GM23248 (cell line): Measurements from ENCODE around the gene DCAF7. TPM values are rescaled to one million over a fixed set of nuclear protein-coding genes. Genes with fewer than 3 reads are reported as not detected.
A peak's percentile ranks its signal among the peaks of the same experiment; 100 is the strongest.

ENCODE experiments used
- DNase-seq: peaks from one replicate; pipeline ENCODE4 v3.0.0-alpha.2; 2015
- H2AFZ ChIP-seq: fragments of 200-600 bp; sonication (generic); 2 replicates; pipeline ENCODE4 v1.6.1; 2016; ENCODE audit warnings: antibody characterized with exemption
- H3F3A ChIP-seq: fragments of 200-600 bp; sonication (generic); 2 replicates; pipeline ENCODE4 v1.6.1; 2016; ENCODE audit warnings: mild to moderate bottlenecking, antibody characterized with exemption, mixed run types; ENCODE audit not compliant: insufficient read depth
- H3K27ac ChIP-seq: fragments of 200-600 bp; sonication (generic); 2 replicates; pipeline ENCODE4 v1.5.1; 2016; ENCODE audit warnings: mild to moderate bottlenecking
- H3K27me3 ChIP-seq: fragments of 200-600 bp; sonication (generic); replicated peaks from 2 replicates; pipeline ENCODE4 v1.6.1; 2016; ENCODE audit warnings: mild to moderate bottlenecking; ENCODE audit not compliant: insufficient read depth
- H3K36me3 ChIP-seq: fragments of 200-600 bp; sonication (generic); 2 replicates; pipeline ENCODE4 v1.6.1; 2016; ENCODE audit warnings: low read depth, mild to moderate bottlenecking
- H3K4me1 ChIP-seq: fragments of 200-600 bp; sonication (generic); 2 replicates; pipeline ENCODE4 v1.6.1; 2016; ENCODE audit warnings: mild to moderate bottlenecking; ENCODE audit not compliant: insufficient read depth
- H3K4me2 ChIP-seq: fragments of 200-600 bp; sonication (generic); one replicate; pipeline ENCODE4 v1.6.1; 2016; ENCODE audit warnings: mild to moderate bottlenecking; ENCODE audit not compliant: unreplicated experiment
- H3K4me3 ChIP-seq: fragments of 200-600 bp; sonication (generic); 2 replicates; pipeline ENCODE4 v1.5.1; 2016; ENCODE audit warnings: mild to moderate bottlenecking
- H3K79me2 ChIP-seq: fragments of 200-600 bp; sonication (generic); 2 replicates; pipeline ENCODE4 v1.6.1; 2016; ENCODE audit warnings: mild to moderate bottlenecking; ENCODE audit not compliant: insufficient read depth
- H3K9ac ChIP-seq: fragments of 200-600 bp; sonication (generic); 2 replicates; pipeline ENCODE4 v1.6.1; 2016; ENCODE audit warnings: mild to moderate bottlenecking
- H3K9me2 ChIP-seq: fragments of 200-600 bp; sonication (generic); 2 replicates; pipeline ENCODE4 v1.6.1; 2016; ENCODE audit warnings: mixed run types, mild to moderate bottlenecking, moderate library complexity; ENCODE audit not compliant: insufficient read depth
- H3K9me3 ChIP-seq: fragments of 200-600 bp; sonication (generic); one replicate; pipeline ENCODE4 v1.6.1; 2017; ENCODE audit warnings: low read depth
- H4K20me1 ChIP-seq: fragments of 200-600 bp; sonication (generic); 2 replicates; pipeline ENCODE4 v1.6.0; 2016; ENCODE audit not compliant: insufficient read depth
- EZH2 ChIP-seq: fragments of 200-600 bp; sonication (generic); IDR thresholded peaks from 2 replicates; pipeline ENCODE4 v1.6.1; 2018; ENCODE audit warnings: antibody characterized with exemption, mild to moderate bottlenecking; ENCODE audit not compliant: insufficient read depth, poor library complexity, severe bottlenecking
- EZH2phosphoT487 ChIP-seq: fragments of 200-600 bp; sonication (generic); IDR thresholded peaks from 2 replicates; pipeline ENCODE4 v1.6.1; 2018; ENCODE audit warnings: antibody characterized with exemption, moderate library complexity, mild to moderate bottlenecking, low read depth; ENCODE audit not compliant: insufficient read depth
- WGBS, 2 experiments: methylation state at CpG; one replicate each; pipeline ENCODE4 v1.1.6; 2015 to 2017; ENCODE audit warnings: low lambda C conversion rate in 2 of 2, low coverage in 1 of 2; ENCODE audit errors: missing lambda C conversion rate in 2 of 2; 5-methylcytosine and 5-hydroxymethylcytosine counted together
- in situ Hi-C: fragments of 300-500 bp; cut with MboI; formaldehyde crosslinking; loops from 2 replicates; pipeline ENCODE4 v1.15.0; 2020
- polyA plus RNA-seq: library from polyadenylated mRNA; unstranded; fragments of >200 nt; fragmentation: Nextera tagmentation; extraction: Ambion mirVana; gene quantifications from 2 replicates; pipeline ENCODE4 v1.2.1, GENCODE V29; 2016
- total RNA-seq: library from RNA; depleted of rRNA; stranded (reverse); fragments of >200 nt; shearing (Covaris generic); gene quantifications from 2 replicates; pipeline ENCODE4 v1.2.3, GENCODE V29; 2014

DCAF7 gene
- total and polyA plus RNA-seq, 2 experiments from 2014 or later = 21.2 to 38.2 TPM

DNA sequence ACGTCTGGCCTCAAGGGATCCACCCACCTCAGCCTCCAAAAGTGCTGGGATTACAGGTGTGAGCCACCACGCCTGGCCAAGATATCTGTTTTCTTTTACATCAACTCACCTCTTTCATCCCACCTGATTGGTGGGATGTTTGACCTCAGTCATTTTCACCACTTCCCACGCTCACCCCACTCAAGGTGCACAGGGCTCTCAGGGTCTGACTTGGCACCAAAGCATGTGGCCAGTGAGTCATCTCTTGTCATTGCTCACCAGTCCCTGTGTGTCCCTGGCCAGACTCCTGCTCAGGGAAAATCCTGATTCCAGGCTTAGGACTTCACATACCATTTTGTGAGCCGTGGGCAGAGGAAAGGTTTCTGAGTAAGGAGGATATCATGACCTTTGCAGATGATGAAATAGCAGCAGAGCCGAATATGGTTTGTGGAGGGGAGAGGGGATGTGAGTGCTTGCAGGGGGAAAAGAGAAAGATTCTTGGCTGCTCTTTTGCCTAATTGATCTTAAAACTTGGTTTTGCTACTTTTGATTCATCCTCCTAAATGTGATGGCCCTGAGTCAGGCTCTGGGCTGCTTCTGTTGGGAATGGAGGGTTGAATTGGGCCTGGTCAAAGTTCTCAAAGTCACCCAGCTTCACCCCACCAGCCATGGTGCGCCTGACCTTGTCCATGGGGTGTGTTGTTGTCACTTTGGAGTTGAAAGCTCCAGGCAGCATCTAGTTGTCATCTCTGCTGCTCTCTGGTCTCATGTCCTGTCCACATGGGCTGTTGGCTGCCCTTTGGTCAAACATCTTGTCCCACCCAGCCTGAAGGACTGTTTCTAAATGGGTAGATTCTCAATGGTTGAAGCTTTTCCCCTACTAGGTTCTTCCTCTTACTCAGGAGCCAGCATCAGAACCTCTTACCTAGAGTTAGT lies 33.1 kb upstream of the DCAF7 start:
- no peaks in the 10 kb centered on the region; the same call in 1 of the 2 replicates for H3K9me2 ChIP-seq
- no peaks in the 10 kb centered on the region for H3K36me3 ChIP-seq
- H3K9ac ChIP-seq = no peak overlapping the region
- no peak overlapping the region for H3K4me3 ChIP-seq
- no peaks in the 10 kb centered on the region for H3K9me3 ChIP-seq
- H3K27me3 ChIP-seq = 0 out of 2 replicates have a peak, but pooled peaks cover 4% of the 10 kb centered on the region
- peaks cover 17% of the 10 kb centered on the region for H3F3A ChIP-seq
- H4K20me1 ChIP-seq = no peaks in the 10 kb centered on the region
- no peaks in the 10 kb centered on the region for H3K79me2 ChIP-seq
- no peak for TF ChIP-seq EZH2phosphoT487
- no peak for TF ChIP-seq EZH2
- in situ Hi-C loops = no loop called here
- H3K27ac ChIP-seq = no peak overlapping the region
- peak overlapping the region; percentile 0 for H3K4me2 ChIP-seq
- DNase-seq = peak; percentile 80
- H2AFZ ChIP-seq = no peak overlapping the region
- H3K4me1 ChIP-seq = peaks cover 11% of the 10 kb centered on the region
- WGBS, 2 experiments = 25 to 27% methylated on average over 6 of the region's 6 CpGs

DNA sequence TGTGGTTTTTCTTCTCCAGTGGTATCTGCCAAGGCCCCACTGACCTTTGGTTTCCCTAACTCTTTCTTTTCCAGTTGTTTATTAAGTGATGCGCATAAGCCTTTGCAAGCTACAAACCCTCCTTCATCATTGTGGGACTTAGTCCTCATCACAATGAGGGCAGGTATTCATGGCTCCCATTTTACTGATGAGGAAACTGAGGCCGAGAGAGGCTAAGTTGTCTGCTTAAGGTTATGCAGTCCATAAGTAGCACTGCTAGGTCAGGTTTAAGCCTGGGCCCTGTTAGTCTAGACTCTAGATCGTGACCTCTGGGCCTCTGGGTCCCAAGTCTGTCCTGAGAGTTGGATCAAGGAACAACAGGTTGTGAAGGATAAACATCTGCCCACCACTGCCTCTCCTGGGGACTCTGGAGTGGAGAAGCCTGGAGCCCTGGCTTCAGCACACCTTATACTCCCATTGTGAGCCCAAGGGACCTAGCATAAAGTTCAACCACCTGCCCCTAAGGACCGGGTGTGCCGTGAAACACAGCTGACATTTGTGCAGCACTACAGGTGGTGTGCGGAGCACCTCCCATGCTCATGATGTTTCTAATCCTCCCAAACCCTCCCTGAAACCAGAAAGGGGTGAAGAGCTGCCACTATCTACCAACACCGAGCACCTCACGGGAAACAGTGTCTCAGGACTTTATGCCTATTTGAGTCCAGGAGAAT lies 32.3 kb upstream of the DCAF7 start:
- DNase-seq = no peak
- in situ Hi-C loops = no loop called here
- no peak overlapping the region for H3K27ac ChIP-seq
- H3K9me3 ChIP-seq = no peaks in the 10 kb centered on the region
- H2AFZ ChIP-seq = no peak overlapping the region
- no peak overlapping the region for H3K4me2 ChIP-seq
- WGBS, 2 experiments = 76 to 79% methylated on average over 8 of the region's 8 CpGs
- H3K4me1 ChIP-seq = peaks cover 11% of the 10 kb centered on the region
- no peaks in the 10 kb centered on the region for H4K20me1 ChIP-seq
- no peaks in the 10 kb centered on the region; the same call in 1 of the 2 replicates for H3K9me2 ChIP-seq
- TF ChIP-seq EZH2 (no peak), EZH2phosphoT487 (no peak)
- no peak overlapping the region for H3K9ac ChIP-seq
- H3K36me3 ChIP-seq = no peaks in the 10 kb centered on the region
- H3K27me3 ChIP-seq = no peaks in the 10 kb centered on the region
- H3F3A ChIP-seq = peaks cover 17% of the 10 kb centered on the region
- no peaks in the 10 kb centered on the region for H3K79me2 ChIP-seq
- no peak overlapping the region for H3K4me3 ChIP-seq

DNA sequence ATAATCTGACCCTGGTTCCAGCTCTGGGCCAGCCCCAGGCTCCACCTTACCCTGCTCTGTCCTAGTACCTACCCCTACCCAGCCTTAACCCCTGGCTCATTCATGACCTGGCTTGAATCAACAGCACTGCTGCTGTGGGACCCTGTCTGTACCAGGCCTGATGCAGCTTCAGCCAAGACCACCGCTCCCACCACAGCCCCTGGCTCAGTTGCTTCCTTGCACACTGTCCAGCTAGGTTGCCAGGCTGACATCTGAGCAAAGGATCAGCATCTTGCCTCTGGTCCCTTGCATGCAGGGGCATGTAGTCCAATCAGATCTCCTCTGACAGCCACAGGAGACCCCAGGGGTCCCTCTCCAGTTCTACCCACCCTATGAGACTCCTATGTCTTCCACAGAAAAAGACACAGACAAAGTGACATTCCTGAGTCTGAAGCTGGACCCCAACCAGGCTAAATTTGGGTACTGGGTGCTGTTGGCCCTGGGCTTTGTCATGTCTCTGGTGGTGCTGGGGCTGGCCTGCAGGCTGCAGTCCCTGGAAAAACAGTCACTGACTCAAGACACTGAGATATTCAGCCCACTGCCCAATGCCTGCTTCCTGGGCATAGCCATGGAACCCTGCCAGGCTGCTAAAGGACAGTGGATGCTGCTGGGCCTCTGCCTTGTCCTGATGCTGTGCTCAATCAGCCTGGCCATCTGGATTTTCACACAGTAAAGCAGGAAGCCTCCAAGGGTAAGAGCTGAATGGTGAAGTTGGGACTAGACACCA lies 31.0 kb upstream of the DCAF7 start:
- in situ Hi-C loops = no loop called here

More for the DNA sequence above, 31.0 kb upstream of the DCAF7 start:
- Histone ChIP-seq H2AFZ (no peak overlapping the region), H3F3A (peaks cover 17% of the 10 kb centered on the region), H3K9me3 (no peaks in the 10 kb centered on the region), H3K9ac (no peak overlapping the region), H3K4me3 (no peak overlapping the region), H3K4me2 (no peak overlapping the region), H3K4me1 (peaks cover 11% of the 10 kb centered on the region), H3K79me2 (no peaks in the 10 kb centered on the region), H3K27ac (no peak overlapping the region), H3K27me3 (no peaks in the 10 kb centered on the region), H4K20me1 (no peaks in the 10 kb centered on the region), H3K36me3 (no peaks in the 10 kb centered on the region), H3K9me2 (no peaks in the 10 kb centered on the region; the same call in 1 of the 2 replicates)
- DNase-seq = no peak
- 42 to 46% methylated on average over 1 of the region's 1 CpG for WGBS, 2 experiments
- TF ChIP-seq EZH2phosphoT487 = no peak
- TF ChIP-seq EZH2 = no peak
